Measurements from ENCODE around the gene RTEL1.

Gene RTEL1

DNA sequence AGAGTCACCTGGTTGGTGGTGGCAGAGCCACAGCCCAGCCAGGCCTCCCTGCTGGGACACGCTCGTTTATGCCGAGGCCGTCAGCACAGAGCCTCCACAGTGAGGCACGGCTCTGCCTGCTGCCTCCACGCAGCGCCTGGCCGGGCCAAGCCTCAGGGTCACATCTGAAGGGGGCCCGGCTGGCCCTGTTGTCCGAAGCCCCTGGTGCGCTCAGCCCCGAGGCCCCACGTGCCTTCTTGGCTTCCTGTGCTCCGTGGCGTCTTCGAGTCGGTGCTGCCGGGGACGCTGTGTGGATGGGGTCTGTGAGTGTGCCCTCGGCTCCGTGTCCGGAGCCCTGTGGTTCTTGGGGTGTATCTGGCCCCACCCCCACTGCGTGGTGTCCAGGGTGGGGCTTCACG, 28.0 kb downstream of the RTEL1 start:
- no peaks in the 10 kb centered on the region for H3K27me3 ChIP-seq (ENCODE audit: low read depth, low read length)
- H3K27ac ChIP-seq (ENCODE audit: low read length) = peak overlapping the region; percentile 67
- peaks cover 0 to 33% of the 10 kb centered on the region in 2 donors for H3K4me1 ChIP-seq (ENCODE audit: control insufficient read depth in 1 of 2, insufficient read depth in 2 of 2, low read length in 2 of 2)
- H3K4me3 ChIP-seq (ENCODE audit: low read depth in 1 of 2, low read length in 2 of 2) = no peak overlapping the region
- no peaks in the 10 kb centered on the region for H3K9me3 ChIP-seq (ENCODE audit: control insufficient read depth in 1 of 2, low read length in 2 of 2)
- no peaks in the 10 kb centered on the region for H3K36me3 ChIP-seq (ENCODE audit: control insufficient read depth in 1 of 2, insufficient read depth in 2 of 2, low read length in 2 of 2)

DNA sequence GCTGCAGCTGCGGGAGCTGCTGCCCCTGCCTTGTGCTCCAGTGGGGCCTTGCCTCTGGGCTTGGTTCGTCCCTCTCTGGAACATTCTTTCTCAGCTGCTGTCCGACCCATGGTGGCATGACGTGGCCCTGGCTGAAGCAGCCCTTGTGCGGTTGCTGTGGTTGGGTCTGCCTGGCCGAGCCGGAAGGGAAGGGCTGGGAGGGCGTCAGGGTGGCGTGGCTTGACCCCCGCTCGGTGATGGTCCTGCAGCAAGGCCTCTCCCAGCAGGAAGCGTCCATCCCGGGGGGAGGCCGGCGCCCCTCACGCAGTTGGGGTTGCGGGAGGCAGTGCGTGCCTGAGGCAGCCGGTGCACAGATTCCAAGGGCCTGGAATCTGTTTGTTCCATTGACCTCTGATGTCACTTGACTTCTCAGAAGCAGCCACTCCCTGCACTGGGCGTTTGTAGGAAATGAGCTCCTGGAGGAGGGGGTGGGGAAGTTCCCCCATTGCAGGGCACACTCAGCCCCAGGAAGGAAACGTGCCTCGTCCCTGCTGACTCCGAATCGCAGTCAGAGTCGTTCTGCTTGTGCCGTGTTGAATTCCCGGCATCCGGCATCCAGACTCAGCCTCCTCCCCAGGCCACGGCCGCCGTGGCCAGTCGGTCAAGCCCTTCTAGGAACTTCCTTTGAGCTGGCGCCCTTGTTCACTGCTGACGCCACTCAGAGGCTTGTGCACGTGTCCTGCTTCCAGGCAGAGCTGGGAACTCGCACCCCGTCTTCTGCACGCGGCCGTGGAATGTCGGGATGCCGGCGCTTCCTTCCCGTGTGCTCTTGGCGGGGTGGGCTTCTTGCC, 28.6 kb downstream of the RTEL1 start:
- H3K9me3 ChIP-seq (ENCODE audit: control insufficient read depth in 1 of 2, low read length in 2 of 2) = no peaks in the 10 kb centered on the region
- no peaks in the 10 kb centered on the region for H3K36me3 ChIP-seq (ENCODE audit: control insufficient read depth in 1 of 2, insufficient read depth in 2 of 2, low read length in 2 of 2)
- H3K27ac ChIP-seq (ENCODE audit: low read length) = peak overlapping the region; percentile 67
- no peak overlapping the region for H3K4me3 ChIP-seq (ENCODE audit: low read depth in 1 of 2, low read length in 2 of 2)
- no peaks in the 10 kb centered on the region for H3K27me3 ChIP-seq (ENCODE audit: low read depth, low read length)
- peaks cover 0 to 30% of the 10 kb centered on the region in 2 donors for H3K4me1 ChIP-seq (ENCODE audit: control insufficient read depth in 1 of 2, insufficient read depth in 2 of 2, low read length in 2 of 2)

DNA sequence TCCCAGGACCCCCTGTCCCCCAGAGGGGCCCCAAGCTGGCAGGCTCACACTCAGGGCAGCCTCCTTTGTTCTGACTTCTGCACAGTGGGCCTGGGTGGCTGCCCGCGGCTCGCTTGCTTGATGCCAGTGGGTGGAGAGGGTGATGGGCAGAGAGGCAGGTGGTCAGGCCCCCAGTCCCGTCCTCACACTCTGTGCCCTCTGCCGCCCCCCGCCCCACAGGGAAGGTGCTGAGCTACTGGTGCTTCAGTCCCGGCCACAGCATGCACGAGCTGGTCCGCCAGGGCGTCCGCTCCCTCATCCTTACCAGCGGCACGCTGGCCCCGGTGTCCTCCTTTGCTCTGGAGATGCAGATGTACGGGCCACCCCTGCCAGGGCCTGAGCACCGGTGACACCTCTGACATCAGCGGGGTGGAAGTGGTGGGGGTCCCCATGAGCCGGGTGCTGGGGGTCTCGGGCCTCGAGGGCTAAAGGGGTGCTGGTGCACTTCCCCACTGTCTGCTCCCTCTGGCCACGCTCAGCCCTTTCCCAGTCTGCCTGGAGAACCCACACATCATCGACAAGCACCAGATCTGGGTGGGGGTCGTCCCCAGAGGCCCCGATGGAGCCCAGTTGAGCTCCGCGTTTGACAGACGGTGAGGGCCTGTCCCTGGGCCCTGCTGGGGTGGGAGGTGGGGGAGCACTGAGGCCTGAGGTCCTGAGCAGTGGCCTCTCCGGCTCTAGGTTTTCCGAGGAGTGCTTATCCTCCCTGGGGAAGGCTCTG, 29.5 kb downstream of the RTEL1 start:
- Histone ChIP-seq H3K36me3 (ENCODE audit: control insufficient read depth in 1 of 2, insufficient read depth in 2 of 2, low read length in 2 of 2) (no peaks in the 10 kb centered on the region), H3K4me1 (ENCODE audit: control insufficient read depth in 1 of 2, insufficient read depth in 2 of 2, low read length in 2 of 2) (peaks cover 0 to 24% of the 10 kb centered on the region in 2 donors), H3K9me3 (ENCODE audit: control insufficient read depth in 1 of 2, low read length in 2 of 2) (no peaks in the 10 kb centered on the region), H3K4me3 (ENCODE audit: low read depth in 1 of 2, low read length in 2 of 2) (no peak overlapping the region), H3K27me3 (ENCODE audit: low read depth, low read length) (no peaks in the 10 kb centered on the region), H3K27ac (ENCODE audit: low read length) (peak overlapping the region; percentile 45)

DNA sequence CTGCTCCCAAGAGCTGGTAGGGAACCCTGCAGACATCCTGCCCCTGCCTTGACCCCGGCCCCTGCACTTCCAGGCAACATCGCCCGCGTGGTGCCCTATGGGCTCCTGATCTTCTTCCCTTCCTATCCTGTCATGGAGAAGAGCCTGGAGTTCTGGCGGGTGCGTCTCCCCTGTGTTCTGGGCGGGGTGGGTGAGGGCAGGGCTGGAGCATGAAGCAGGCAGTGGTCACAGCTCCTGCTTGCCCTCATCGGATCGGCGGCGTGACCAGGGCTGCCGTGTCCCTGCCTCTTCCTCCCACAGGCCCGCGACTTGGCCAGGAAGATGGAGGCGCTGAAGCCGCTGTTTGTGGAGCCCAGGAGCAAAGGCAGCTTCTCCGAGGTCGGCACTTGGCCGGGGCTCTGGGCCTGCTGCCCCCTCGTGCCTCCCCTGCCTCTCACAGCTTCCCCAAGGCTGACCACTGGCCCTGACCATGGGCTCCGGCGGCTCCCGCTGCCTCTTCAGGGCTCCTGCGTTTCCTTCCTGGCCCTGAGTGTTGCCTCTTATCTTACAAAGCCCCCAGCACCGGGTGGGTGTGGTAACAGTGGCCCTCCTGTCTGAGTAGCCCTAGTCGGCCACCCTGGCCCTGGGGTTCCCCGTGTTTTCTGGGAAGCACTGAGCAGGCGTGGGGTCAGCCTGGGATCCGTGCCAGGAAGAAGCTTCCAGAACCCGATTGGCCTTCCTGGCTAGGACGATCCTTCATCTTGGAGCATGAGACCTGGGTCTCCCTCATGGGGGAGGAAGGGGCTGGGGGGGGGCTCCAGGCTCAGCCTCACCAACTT, 30.3 kb downstream of the RTEL1 start:
- Histone ChIP-seq H3K9me3 (ENCODE audit: control insufficient read depth in 1 of 2, low read length in 2 of 2) (no peaks in the 10 kb centered on the region), H3K27ac (ENCODE audit: low read length) (no peak overlapping the region), H3K4me3 (ENCODE audit: low read depth in 1 of 2, low read length in 2 of 2) (no peak overlapping the region), H3K36me3 (ENCODE audit: control insufficient read depth in 1 of 2, insufficient read depth in 2 of 2, low read length in 2 of 2) (no peaks in the 10 kb centered on the region), H3K4me1 (ENCODE audit: control insufficient read depth in 1 of 2, insufficient read depth in 2 of 2, low read length in 2 of 2) (peaks cover 0 to 18% of the 10 kb centered on the region in 2 donors), H3K27me3 (ENCODE audit: low read depth, low read length) (no peaks in the 10 kb centered on the region)

DNA sequence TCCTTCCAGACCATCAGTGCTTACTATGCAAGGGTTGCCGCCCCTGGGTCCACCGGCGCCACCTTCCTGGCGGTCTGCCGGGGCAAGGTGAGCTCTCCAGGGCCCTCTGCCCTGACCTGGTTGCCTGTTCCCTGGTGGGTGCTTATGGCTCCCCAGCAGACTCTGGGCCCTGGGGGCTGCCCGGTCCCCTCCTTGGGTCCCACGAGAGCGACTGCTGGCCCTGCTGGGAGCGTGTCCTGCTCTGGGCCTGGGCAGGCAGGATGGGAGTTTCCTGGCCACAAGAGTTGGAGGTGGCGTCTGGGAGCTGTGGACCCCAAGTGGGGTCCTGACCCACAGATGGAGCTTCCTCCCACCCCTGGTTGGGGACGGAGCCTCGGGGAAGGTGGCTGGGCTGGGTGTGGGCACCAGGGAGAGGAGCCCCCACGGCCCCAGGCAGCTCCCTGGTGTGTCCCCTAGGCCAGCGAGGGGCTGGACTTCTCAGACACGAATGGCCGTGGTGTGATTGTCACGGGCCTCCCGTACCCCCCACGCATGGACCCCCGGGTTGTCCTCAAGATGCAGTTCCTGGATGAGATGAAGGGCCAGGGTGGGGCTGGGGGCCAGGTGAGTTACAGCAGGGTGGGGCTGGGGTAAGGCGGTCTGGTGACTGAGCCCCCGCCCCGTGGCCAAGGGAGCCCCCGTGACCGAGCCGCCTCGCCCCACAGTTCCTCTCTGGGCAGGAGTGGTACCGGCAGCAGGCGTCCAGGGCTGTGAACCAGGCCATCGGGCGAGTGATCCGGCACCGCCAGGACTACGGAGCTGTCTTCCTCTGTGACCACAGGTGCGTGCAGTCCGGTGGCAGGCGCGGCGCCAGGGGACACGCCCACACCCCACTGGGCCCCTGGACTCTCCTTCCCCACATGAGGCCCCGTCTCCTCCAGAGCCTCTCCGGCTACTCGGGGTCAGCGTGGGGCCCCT, 31.2 kb downstream of the RTEL1 start:
- Histone ChIP-seq H3K27ac (ENCODE audit: low read length) (no peak overlapping the region), H3K4me1 (ENCODE audit: control insufficient read depth in 1 of 2, insufficient read depth in 2 of 2, low read length in 2 of 2) (peaks cover 0 to 18% of the 10 kb centered on the region in 2 donors), H3K36me3 (ENCODE audit: control insufficient read depth in 1 of 2, insufficient read depth in 2 of 2, low read length in 2 of 2) (peaks cover 0 to 5% of the 10 kb centered on the region in 2 donors), H3K9me3 (ENCODE audit: control insufficient read depth in 1 of 2, low read length in 2 of 2) (no peaks in the 10 kb centered on the region), H3K4me3 (ENCODE audit: low read depth in 1 of 2, low read length in 2 of 2) (no peak overlapping the region), H3K27me3 (ENCODE audit: low read depth, low read length) (no peaks in the 10 kb centered on the region)

DNA sequence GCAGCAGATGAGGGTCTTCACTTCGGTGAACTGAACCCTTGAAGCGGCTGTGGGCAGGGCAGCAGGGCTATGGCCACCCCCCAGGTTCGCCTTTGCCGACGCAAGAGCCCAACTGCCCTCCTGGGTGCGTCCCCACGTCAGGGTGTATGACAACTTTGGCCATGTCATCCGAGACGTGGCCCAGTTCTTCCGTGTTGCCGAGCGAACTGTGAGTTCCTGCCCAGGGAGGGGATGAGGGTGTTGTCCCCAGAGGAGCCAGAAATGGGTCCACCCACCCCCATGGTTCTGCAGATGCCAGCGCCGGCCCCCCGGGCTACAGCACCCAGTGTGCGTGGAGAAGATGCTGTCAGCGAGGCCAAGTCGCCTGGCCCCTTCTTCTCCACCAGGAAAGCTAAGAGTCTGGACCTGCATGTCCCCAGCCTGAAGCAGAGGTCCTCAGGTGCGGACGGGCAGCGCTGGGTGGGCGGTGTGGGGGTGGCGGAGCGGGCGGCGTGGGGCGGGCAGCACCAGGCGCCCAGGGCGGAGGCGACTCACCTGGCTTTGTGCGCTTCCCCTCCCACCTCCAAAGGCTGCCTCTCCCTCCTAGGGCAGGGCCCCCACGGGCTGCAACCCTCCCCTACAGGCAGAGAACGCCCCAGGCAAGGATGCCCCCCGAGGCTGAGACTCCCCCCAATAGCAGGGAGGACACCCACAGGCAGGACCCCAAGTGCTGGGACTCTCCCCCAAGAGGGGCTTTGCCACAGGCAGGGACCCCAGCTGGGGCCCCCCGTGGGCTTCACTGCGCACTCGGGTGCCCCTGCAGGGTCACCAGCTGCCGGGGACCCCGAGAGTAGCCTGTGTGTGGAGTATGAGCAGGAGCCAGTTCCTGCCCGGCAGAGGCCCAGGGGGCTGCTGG, 32.1 kb downstream of the RTEL1 start:
- no peak overlapping the region for H3K27ac ChIP-seq (ENCODE audit: low read length)
- H3K27me3 ChIP-seq (ENCODE audit: low read depth, low read length) = no peaks in the 10 kb centered on the region
- H3K4me1 ChIP-seq (ENCODE audit: control insufficient read depth in 1 of 2, insufficient read depth in 2 of 2, low read length in 2 of 2) = peaks cover 0 to 18% of the 10 kb centered on the region in 2 donors
- peaks cover 0 to 12% of the 10 kb centered on the region in 2 donors for H3K36me3 ChIP-seq (ENCODE audit: control insufficient read depth in 1 of 2, insufficient read depth in 2 of 2, low read length in 2 of 2)
- no peak overlapping the region for H3K4me3 ChIP-seq (ENCODE audit: low read depth in 1 of 2, low read length in 2 of 2)
- H3K9me3 ChIP-seq (ENCODE audit: control insufficient read depth in 1 of 2, low read length in 2 of 2) = no peaks in the 10 kb centered on the region

DNA sequence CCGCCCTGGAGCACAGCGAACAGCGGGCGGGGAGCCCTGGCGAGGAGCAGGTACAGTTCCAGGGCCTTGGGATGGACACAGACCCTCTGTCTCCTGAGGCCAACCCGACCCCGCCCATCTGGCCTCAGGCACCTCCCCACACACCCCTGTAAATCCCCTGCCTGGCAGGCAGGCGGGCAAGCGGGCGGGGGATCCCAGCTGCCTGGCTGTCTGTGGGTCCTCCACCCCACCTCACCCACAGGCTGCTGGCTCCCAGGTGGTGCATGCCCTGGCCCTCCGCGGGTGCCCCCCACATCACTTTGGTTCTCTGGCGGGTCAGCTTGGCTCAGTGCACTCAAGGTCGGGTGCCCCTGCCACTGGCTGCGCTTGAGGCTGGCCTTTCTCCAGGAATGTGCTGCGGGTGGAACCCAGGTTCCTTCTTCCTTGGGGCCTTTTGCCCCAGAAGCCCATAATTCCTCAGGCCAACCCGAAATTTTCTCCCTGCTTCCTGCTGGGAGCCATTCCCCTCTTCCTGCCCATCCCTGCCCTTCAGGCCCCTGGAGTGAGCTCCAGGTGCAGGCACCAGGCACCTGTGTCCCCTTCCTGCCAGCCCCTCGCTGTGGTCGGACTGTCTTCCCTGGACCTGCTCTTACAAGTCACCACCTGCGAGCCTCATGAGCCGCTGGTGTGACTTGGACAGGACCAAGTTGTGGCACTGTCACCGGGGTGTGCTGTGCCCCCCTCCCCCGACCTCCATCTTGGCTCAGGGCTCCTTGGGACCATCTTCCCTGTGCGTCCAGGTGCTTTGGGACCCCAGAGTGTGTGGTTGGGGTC, 33.0 kb downstream of the RTEL1 start:
- H3K27ac ChIP-seq (ENCODE audit: low read length) = no peak overlapping the region

DNA sequence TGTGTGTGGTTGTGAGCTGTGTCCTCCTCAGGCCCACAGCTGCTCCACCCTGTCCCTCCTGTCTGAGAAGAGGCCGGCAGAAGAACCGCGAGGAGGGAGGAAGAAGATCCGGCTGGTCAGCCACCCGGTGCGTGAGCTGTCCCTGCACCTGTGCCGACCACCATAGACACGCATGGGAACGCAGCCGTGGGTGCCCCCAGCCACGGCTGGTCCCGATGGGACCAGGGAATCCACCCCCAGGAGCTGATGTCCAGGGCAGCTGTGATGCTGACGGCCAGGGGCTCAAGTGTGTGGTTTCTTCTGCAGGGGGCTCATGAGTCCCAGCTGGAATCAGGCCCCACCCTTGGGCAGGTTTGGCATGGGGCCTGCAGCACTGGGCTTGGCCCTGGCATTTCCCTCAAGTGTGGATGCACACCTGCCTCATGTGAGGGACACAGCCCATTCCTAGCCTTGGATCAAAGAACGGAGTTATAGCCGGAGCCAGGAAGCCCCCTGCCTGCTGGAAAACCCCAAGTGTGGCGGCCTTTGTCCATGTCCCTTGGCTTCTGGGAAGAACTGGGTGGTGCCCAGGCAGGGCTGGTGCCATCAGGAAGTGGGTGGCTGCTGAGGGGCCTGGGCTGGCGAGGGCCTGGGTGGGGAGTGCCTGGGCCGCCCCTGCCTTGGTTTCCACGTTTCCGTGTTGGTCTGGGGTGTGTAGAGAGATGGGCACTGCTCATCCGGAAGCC, 33.8 kb downstream of the RTEL1 start:
- no peaks in the 10 kb centered on the region for H3K27me3 ChIP-seq (ENCODE audit: low read depth, low read length)
- no peaks in the 10 kb centered on the region for H3K9me3 ChIP-seq (ENCODE audit: control insufficient read depth in 1 of 2, low read length in 2 of 2)
- H3K27ac ChIP-seq (ENCODE audit: low read length) = no peak overlapping the region
- peaks cover 0 to 18% of the 10 kb centered on the region in 2 donors for H3K36me3 ChIP-seq (ENCODE audit: control insufficient read depth in 1 of 2, insufficient read depth in 2 of 2, low read length in 2 of 2)
- H3K4me3 ChIP-seq (ENCODE audit: low read depth in 1 of 2, low read length in 2 of 2) = no peak overlapping the region
- H3K4me1 ChIP-seq (ENCODE audit: control insufficient read depth in 1 of 2, insufficient read depth in 2 of 2, low read length in 2 of 2) = peaks cover 0 to 11% of the 10 kb centered on the region in 2 donors

More for the DNA sequence above, 33.0 kb downstream of the RTEL1 start:
- H3K9me3 ChIP-seq (ENCODE audit: control insufficient read depth in 1 of 2, low read length in 2 of 2) = no peaks in the 10 kb centered on the region
- no peak overlapping the region for H3K4me3 ChIP-seq (ENCODE audit: low read depth in 1 of 2, low read length in 2 of 2)
- H3K27me3 ChIP-seq (ENCODE audit: low read depth, low read length) = no peaks in the 10 kb centered on the region
- peaks cover 0 to 15% of the 10 kb centered on the region in 2 donors for H3K4me1 ChIP-seq (ENCODE audit: control insufficient read depth in 1 of 2, insufficient read depth in 2 of 2, low read length in 2 of 2)
- H3K36me3 ChIP-seq (ENCODE audit: control insufficient read depth in 1 of 2, insufficient read depth in 2 of 2, low read length in 2 of 2) = peaks cover 0 to 18% of the 10 kb centered on the region in 2 donors

Data from muscle layer of duodenum (tissue), 2 donors.